Placental pericyte (primary cell): Measurements from ENCODE around the gene CYTH1. TPM values are rescaled to one million over a fixed set of nuclear protein-coding genes. Genes with fewer than 3 reads are reported as not detected.

Experiments used
- small RNA-seq: library from RNA; depleted of rRNA; stranded (forward); fragments of <200 nt; gene quantifications from one replicate; pipeline ENCODE3, GENCODE V24; 2012; ENCODE audit warnings: low replicate concordance
- total RNA-seq: library from RNA; depleted of rRNA; stranded (reverse); fragments of >200 nt; gene quantifications from 2 replicates; pipeline ENCODE4 v1.2.3, GENCODE V29; 2012

Gene CYTH1
- 14.2 and 18.6 TPM in 2 replicates for total RNA-seq

GRCh38 chr17:78781893-78782304, at the start of gene CYTH1:
Gene CYTH1, minus strand, starts transcription at chr17:78782273. Its CDS starts 50 bp downstream, at chr17:78782223.

Small RNAs within 50 kb of the gene (small RNA-seq; reads per million reads assigned to genes)
- gene RNU6-638P = not detected

Other genes starting within 250 kb of the CYTH1 start
- gene DNAH17, start 204.9 kb downstream of the CYTH1 start, total RNA-seq = not detected in 2 replicates
- gene USP36, start 58.5 kb upstream of the CYTH1 start, total RNA-seq = 43.5 and 49.0 TPM in 2 replicates
- gene CEP295NL, start 120.9 kb upstream of the CYTH1 start, total RNA-seq = 2.0 and 3.0 TPM in 2 replicates
- gene TIMP2, start 143.1 kb upstream of the CYTH1 start, total RNA-seq = 131 and 164 TPM in 2 replicates
- gene LGALS3BP, start 197.7 kb upstream of the CYTH1 start, total RNA-seq = 285 and 680 TPM in 2 replicates
- 105 and 137 TPM in 2 replicates for gene CANT1, start 227.5 kb upstream of the CYTH1 start, total RNA-seq
- gene C1QTNF1, start 241.9 kb upstream of the CYTH1 start, total RNA-seq = 80.6 and 220 TPM in 2 replicates